Measurements from ENCODE around the gene IL1RAPL1.

Gene IL1RAPL1

GRCh38 chrX:28709421-28709820, 122.2 kb downstream of the IL1RAPL1 start:
- no peak for TF ChIP-seq SIN3A (IDR thresholded peaks at IDR 0.05; ENCODE audit: borderline replicate concordance, insufficient read depth, low read length)
- TF ChIP-seq FOXP2 (optimal IDR thresholded peaks at IDR 0.05; ENCODE audit: borderline replicate concordance, extremely low read depth, extremely low read length, insufficient read depth), result no peak
- TF ChIP-seq REST (IDR thresholded peaks at IDR 0.05; ENCODE audit: insufficient read depth in 1 of 2, low read depth in 2 of 2, low read length in 2 of 2), result no peak
- no peak for TF ChIP-seq TAF1 (IDR thresholded peaks at IDR 0.05; ENCODE audit: borderline replicate concordance, insufficient read depth, low read length)
- no peak for TF ChIP-seq POLR2AphosphoS5 (IDR thresholded peaks at IDR 0.05; ENCODE audit: low read depth, low read length)

GRCh38 chrX:28717864-28718263, 130.6 kb downstream of the IL1RAPL1 start:
- no peak for TF ChIP-seq FOXP2 (optimal IDR thresholded peaks at IDR 0.05; ENCODE audit: borderline replicate concordance, extremely low read depth, extremely low read length, insufficient read depth)
- TF ChIP-seq SIN3A (IDR thresholded peaks at IDR 0.05; ENCODE audit: borderline replicate concordance, insufficient read depth, low read length), result no peak
- TF ChIP-seq REST (IDR thresholded peaks at IDR 0.05; ENCODE audit: insufficient read depth in 1 of 2, low read depth in 2 of 2, low read length in 2 of 2), result no peak
- TF ChIP-seq TAF1 (IDR thresholded peaks at IDR 0.05; ENCODE audit: borderline replicate concordance, insufficient read depth, low read length), result no peak
- no peak for TF ChIP-seq POLR2AphosphoS5 (IDR thresholded peaks at IDR 0.05; ENCODE audit: low read depth, low read length)

GRCh38 chrX:28718450-28718849, 131.2 kb downstream of the IL1RAPL1 start:
- TF ChIP-seq FOXP2 (optimal IDR thresholded peaks at IDR 0.05; ENCODE audit: borderline replicate concordance, extremely low read depth, extremely low read length, insufficient read depth) (no peak), TAF1 (IDR thresholded peaks at IDR 0.05; ENCODE audit: borderline replicate concordance, insufficient read depth, low read length) (no peak), POLR2AphosphoS5 (IDR thresholded peaks at IDR 0.05; ENCODE audit: low read depth, low read length) (no peak), REST (IDR thresholded peaks at IDR 0.05; ENCODE audit: insufficient read depth in 1 of 2, low read depth in 2 of 2, low read length in 2 of 2) (no peak), SIN3A (IDR thresholded peaks at IDR 0.05; ENCODE audit: borderline replicate concordance, insufficient read depth, low read length) (no peak)

- TF ChIP-seq SIN3A (IDR thresholded peaks at IDR 0.05; ENCODE audit: borderline replicate concordance, insufficient read depth, low read length), result no peak
Measured at GRCh38 chrX:28719620-28720019, 132.4 kb downstream of the IL1RAPL1 start.

- TF ChIP-seq POLR2AphosphoS5 (IDR thresholded peaks at IDR 0.05; ENCODE audit: low read depth, low read length) (no peak), REST (IDR thresholded peaks at IDR 0.05; ENCODE audit: insufficient read depth in 1 of 2, low read depth in 2 of 2, low read length in 2 of 2) (no peak), SIN3A (IDR thresholded peaks at IDR 0.05; ENCODE audit: borderline replicate concordance, insufficient read depth, low read length) (no peak), TAF1 (IDR thresholded peaks at IDR 0.05; ENCODE audit: borderline replicate concordance, insufficient read depth, low read length) (no peak), FOXP2 (optimal IDR thresholded peaks at IDR 0.05; ENCODE audit: borderline replicate concordance, extremely low read depth, extremely low read length, insufficient read depth) (no peak)
Measured at GRCh38 chrX:28752330-28752729, 165.1 kb downstream of the IL1RAPL1 start.

Measured in PFSK-1 (cell line).